ENCODE data around the gene FTCD. TPM values are rescaled to one million over a fixed set of nuclear protein-coding genes. Genes with fewer than 3 reads are reported as not detected.

Gene FTCD
- total and polyA plus RNA-seq, 9 of the 15 experiments (the other 6 are each of a cell fraction or from before 2014, with no cell fraction given): 0.11 to 1.6 (median 0.67) TPM; not detected in 5

- TF ChIP-seq E4F1 (CRISPR knock-in tag; IDR thresholded peaks at IDR 0.05; ENCODE audit: borderline replicate concordance) (no peak), TAF7 (tag; IDR thresholded peaks at IDR 0.05) (no peak), CBFA2T2 (conservative IDR thresholded peaks at IDR 0.05) (no peak), ELK1 (CRISPR knock-in tag; IDR thresholded peaks at IDR 0.05) (no peak), NR2C2 (CRISPR knock-in tag; IDR thresholded peaks at IDR 0.05) (no peak), NR2C2 (tag; IDR thresholded peaks at IDR 0.05) (no peak), E2F4 (CRISPR knock-in tag; IDR thresholded peaks at IDR 0.05; ENCODE audit: low read depth) (no peak), RBFOX2 (IDR thresholded peaks at IDR 0.05; ENCODE audit: low read depth, low read length) (peak; percentile 59), ZNF124 (CRISPR knock-in tag; IDR thresholded peaks at IDR 0.05) (0 out of 2 replicates have a peak, but pooled peaks have one; percentile 6), MAZ (CRISPR knock-in tag; conservative IDR thresholded peaks at IDR 0.05 in 1 of 2, IDR thresholded peaks at IDR 0.05 in 1 of 2) (no peak), KAT7 (CRISPR knock-in tag; IDR thresholded peaks at IDR 0.05; ENCODE audit: borderline replicate concordance) (peak; percentile 92; the same call in 1 of the 2 replicates), HSF4 (CRISPR knock-in tag; IDR thresholded peaks at IDR 0.05; ENCODE audit: borderline replicate concordance) (no peak), HDAC2 (IDR thresholded peaks at IDR 0.05) (no peak), MEF2A (IDR thresholded peaks at IDR 0.05; ENCODE audit: control insufficient read depth, low read depth, low read length) (no peak), ZBTB11 (CRISPR knock-in tag; IDR thresholded peaks at IDR 0.05) (no peak), HNRNPH1 (optimal IDR thresholded peaks at IDR 0.05; ENCODE audit: low read depth, low read length) (no peak), SLC30A9 (CRISPR knock-in tag; IDR thresholded peaks at IDR 0.05) (no peak), ZBTB1 (CRISPR knock-in tag; IDR thresholded peaks at IDR 0.05; ENCODE audit: borderline replicate concordance, low read depth) (no peak), NRF1 (conservative IDR thresholded peaks at IDR 0.05 in 1 of 2, IDR thresholded peaks at IDR 0.05 in 1 of 2) (peak; percentile 54 to 65)
Measured at GRCh38 chr21:46182548-46183336, 27.4 kb upstream of the FTCD start (continued).
